Lung (tissue), 12 donors: ENCODE results near the gene FOXN3. TPM values are rescaled to one million over a fixed set of nuclear protein-coding genes. Genes with fewer than 3 reads are reported as not detected.

Experiments
- ATAC-seq: fragments of 200-7000 bp; cut with Tn5 transposase; one replicate; pipeline ENCODE4 v1.9.1; 2020; ENCODE audit warnings: moderate number of reproducible peaks; ENCODE audit not compliant: insufficient read depth, low FRiP score
- DNase-seq, 3 donors: peaks; one replicate each; pipeline ENCODE4 v3.0.0-alpha.2; 2013 to 2017
- H3K27ac ChIP-seq, 2 donors: one replicate each; pipeline ENCODE4 v1.5.1; 2013; ENCODE audit warnings: mild to moderate bottlenecking in 2 of 2, moderate library complexity in 2 of 2, control low read depth in 1 of 2, inconsistent platforms in 1 of 2, low read depth in 1 of 2, low read length in 1 of 2
- H3K27me3 ChIP-seq, 3 donors: one replicate each; pipeline ENCODE4 v1.5.1; 2013; ENCODE audit warnings: low read length in 2 of 3; ENCODE audit not compliant: control insufficient read depth in 3 of 3, insufficient read depth in 3 of 3
- H3K36me3 ChIP-seq, 4 donors: one replicate each; pipeline ENCODE4 v1.5.1; 2013; ENCODE audit warnings: low read length in 4 of 4, mild to moderate bottlenecking in 1 of 4, moderate library complexity in 1 of 4; ENCODE audit not compliant: control insufficient read depth in 4 of 4, insufficient read depth in 4 of 4
- H3K4me1 ChIP-seq, 5 donors: one replicate each; pipeline ENCODE4 v1.5.1; 2013; ENCODE audit warnings: low read length in 5 of 5, mild to moderate bottlenecking in 2 of 5, moderate library complexity in 1 of 5; ENCODE audit not compliant: control insufficient read depth in 5 of 5, insufficient read depth in 5 of 5
- H3K4me3 ChIP-seq: one replicate; pipeline ENCODE4 v1.5.1; 2013; ENCODE audit warnings: mild to moderate bottlenecking, control low read depth, moderate library complexity
- H3K9ac ChIP-seq, 2 donors: one replicate each; pipeline ENCODE4 v1.5.1; 2013; ENCODE audit warnings: low read length in 2 of 2, control low read depth in 1 of 2; ENCODE audit not compliant: insufficient read depth in 1 of 2
- H3K9me3 ChIP-seq, 4 donors: one replicate each; pipeline ENCODE4 v1.5.1; 2013; ENCODE audit warnings: low read length in 3 of 4, mild to moderate bottlenecking in 1 of 4, moderate library complexity in 1 of 4; ENCODE audit not compliant: control insufficient read depth in 4 of 4, insufficient read depth in 3 of 4
- CTCF ChIP-seq: IDR thresholded peaks from 2 replicates; pipeline ENCODE4 v1.5.1; 2012; ENCODE audit warnings: mild to moderate bottlenecking; ENCODE audit errors: control extremely low read depth, extremely low read depth
- WGBS, 2 donors: extraction: QIAGEN DNeasy Blood & Tissue Kit; methylation state at CpG; one replicate each; pipeline ENCODE4 v1.1.7; 2013; 5-methylcytosine and 5-hydroxymethylcytosine counted together
- polyA plus RNA-seq, 2 donors: library from polyadenylated mRNA; stranded (reverse); fragments of 200-250 nt; gene quantifications; one replicate each; pipeline ENCODE4 v1.2.1, GENCODE V29; 2013
- total RNA-seq, 2 donors: library from RNA; depleted of rRNA in 1 of 2; stranded (reverse); fragments of >200 nt in 1 of 2; gene quantifications; one replicate each; pipeline ENCODE4 v1.2.1, GENCODE V29; 2014 to 2021
- donor health status: control.
- donor health status: control.
- donor health status: Bipolar disorder and iron deficiency.
- donor health status: healthy.
- donor health status: DM: yes; HTN: yes; CAD: no.

FOXN3 gene
- total and polyA plus RNA-seq, 4 donors, result 12.7 to 69.7 (median 34.9) TPM

- peaks cover 0 to under 1% (median 0%) of the 10 kb centered on the region in 4 donors for H3K36me3 ChIP-seq
- no peaks in the 10 kb centered on the region for H3K9me3 ChIP-seq
- ATAC-seq, result no peak
- WGBS, 2 donors, result 87 to 90% methylated on average over 15 of the region's 15 CpGs
- DNase-seq, result no peak
- H3K27ac ChIP-seq, result no peak overlapping the region
- no peaks in the 10 kb centered on the region for H3K27me3 ChIP-seq
- no peak overlapping the region for H3K9ac ChIP-seq
- no peak for TF ChIP-seq CTCF
- H3K4me1 ChIP-seq, result peaks cover 0 to 7% (median 7%) of the 10 kb centered on the region in 5 donors
- no peak overlapping the region for H3K4me3 ChIP-seq
Measured at GRCh38 chr14:89387922-89388685, 28.9 kb downstream of the FOXN3 start.

GRCh38 chr14:89386212-89386886 is 30.7 kb downstream of the FOXN3 start:
- no peak overlapping the region for H3K9ac ChIP-seq
- peaks cover 0 to 7% (median 5%) of the 10 kb centered on the region in 5 donors for H3K4me1 ChIP-seq
- no peaks in the 10 kb centered on the region for H3K9me3 ChIP-seq

GRCh38 chr14:89384636-89385035 is 32.4 kb downstream of the FOXN3 start:
- no peaks in the 10 kb centered on the region for H3K9me3 ChIP-seq
- ATAC-seq (no peak), DNase-seq (no peak)
- H3K4me3 ChIP-seq, result no peak overlapping the region
- no peak overlapping the region for H3K9ac ChIP-seq
- no peaks in the 10 kb centered on the region for H3K27me3 ChIP-seq
- no peak overlapping the region for H3K27ac ChIP-seq
- TF ChIP-seq CTCF, result no peak
- 96 to 99% methylated on average over 3 of the region's 3 CpGs for WGBS, 2 donors
- H3K36me3 ChIP-seq, result no peaks in the 10 kb centered on the region
- peaks cover 0 to 7% (median 3%) of the 10 kb centered on the region in 5 donors for H3K4me1 ChIP-seq

More at GRCh38 chr14:89386212-89386886, 30.7 kb downstream of the FOXN3 start:
- DNase-seq, result no peak
- H3K4me3 ChIP-seq, result no peak overlapping the region
- no peak for ATAC-seq
- no peak for TF ChIP-seq CTCF
- WGBS, 2 donors, result 77% methylated on average over 9 of the region's 9 CpGs
- H3K36me3 ChIP-seq, result no peaks in the 10 kb centered on the region
- peak overlapping the region in 1 of 2 donors; percentile 71 for H3K27ac ChIP-seq
- no peaks in the 10 kb centered on the region for H3K27me3 ChIP-seq
